H1 (cell line): ENCODE results near the gene RAD9A.

ENCODE experiments used
- ASH2L ChIP-seq: fragments of 200-600, 300-600 bp; sonication (generic); IDR thresholded peaks from one replicate; pipeline ENCODE4 v1.7.1; 2017; ENCODE audit warnings: low read length
- BACH1 ChIP-seq: IDR thresholded peaks from 2 replicates; pipeline ENCODE4 v1.6.1; 2012; ENCODE audit warnings: low read length, improper control_type of control experiment
- CHD2 ChIP-seq: IDR thresholded peaks from 2 replicates; pipeline ENCODE4 v1.6.1; 2012; ENCODE audit warnings: low read length, improper control_type of control experiment
- CTCF ChIP-seq, 3 experiments: IDR thresholded peaks; 1 replicate in 2 of 3; 2 replicates in 1 of 3; pipeline versions ENCODE4 v1.5.1 to v1.6.1; 2011; ENCODE audit warnings: low read length in 3 of 3, mild to moderate bottlenecking in 3 of 3, inconsistent platforms in 2 of 3, low read depth in 1 of 3, moderate library complexity in 1 of 3; ENCODE audit not compliant: insufficient read depth in 1 of 3; ENCODE audit errors: control extremely low read depth in 1 of 3
- EZH2 ChIP-seq: fragments of 200-600 bp; sonication (generic); IDR thresholded peaks from 2 replicates; pipeline ENCODE4 v1.7.1; 2012; ENCODE audit warnings: low read depth, mild to moderate bottlenecking, moderate library complexity, low read length, inconsistent platforms; ENCODE audit not compliant: severe bottlenecking
- HDAC6 ChIP-seq: IDR thresholded peaks from one replicate; pipeline ENCODE4 v1.7.1; 2012; ENCODE audit warnings: low read depth, mild to moderate bottlenecking, inconsistent platforms, low read length, moderate library complexity
- MAFK ChIP-seq: IDR thresholded peaks from 2 replicates; pipeline ENCODE4 v1.6.1; 2012; ENCODE audit warnings: low read depth, mild to moderate bottlenecking, improper control_type of control experiment, low read length
- NRF1 ChIP-seq: IDR thresholded peaks from 2 replicates; pipeline ENCODE4 v1.6.1; 2011; ENCODE audit warnings: mild to moderate bottlenecking, low read depth, low read length, improper control_type of control experiment
- PHF8 ChIP-seq: fragments of 200-600 bp; sonication (generic); conservative IDR thresholded peaks from 2 replicates; pipeline ENCODE4 v1.7.1; 2012; ENCODE audit warnings: low read depth, mild to moderate bottlenecking, inconsistent platforms, low read length, moderate library complexity
- POLR2A ChIP-seq, 2 experiments: IDR thresholded peaks; 1 replicate in 1 of 2; 2 replicates in 1 of 2; pipeline ENCODE4 v1.6.1; 2011; ENCODE audit warnings: low read depth in 2 of 2, low read length in 2 of 2, mild to moderate bottlenecking in 2 of 2; ENCODE audit errors: control extremely low read depth in 1 of 2
- POLR2AphosphoS5 ChIP-seq: IDR thresholded peaks from 2 replicates; pipeline ENCODE4 v1.6.1; 2011; ENCODE audit warnings: low read depth, low read length
- SIN3A ChIP-seq, 2 experiments: IDR thresholded peaks in 1 of 2; conservative IDR thresholded peaks in 1 of 2; 2 replicates each; pipeline ENCODE4 v1.6.1; 2011 to 2012; ENCODE audit warnings: low read length in 2 of 2, improper control_type of control experiment in 1 of 2, low read depth in 1 of 2, mild to moderate bottlenecking in 1 of 2
- SP1 ChIP-seq: IDR thresholded peaks from 2 replicates; pipeline ENCODE4 v1.6.1; 2011; ENCODE audit warnings: low read depth, low read length
- ZNF274 ChIP-seq: IDR thresholded peaks from 2 replicates; pipeline ENCODE4 v1.7.0; 2012; ENCODE audit warnings: low read length, borderline replicate concordance; ENCODE audit errors: extremely low read depth

- TF ChIP-seq BACH1 (no peak), POLR2AphosphoS5 (no peak), SP1 (no peak), CTCF (IDR thresholded peaks at IDR 0.05; ENCODE audit: control extremely low read depth in 1 of 3, insufficient read depth in 1 of 3, low read depth in 1 of 3, low read length in 3 of 3) (no peak), HDAC6 (no peak), POLR2A (IDR thresholded peaks at IDR 0.05; ENCODE audit: control extremely low read depth in 1 of 2, low read depth in 2 of 2, low read length in 2 of 2) (no peak), CHD2 (no peak), ASH2L (no peak), MAFK (no peak), SIN3A (conservative IDR thresholded peaks at IDR 0.05 in 1 of 2, IDR thresholded peaks at IDR 0.05 in 1 of 2; ENCODE audit: low read depth in 1 of 2, low read length in 2 of 2) (no peak), ZNF274 (no peak), EZH2 (no peak), NRF1 (no peak), PHF8 (no peak)
These were observed 17.5 kb downstream of the RAD9A start for GRCh38 chr11:67409261-67409666.
